Measurements from ENCODE around the gene MBTPS1. TPM values are rescaled to one million over a fixed set of nuclear protein-coding genes. Genes with fewer than 3 reads are reported as not detected.

MBTPS1 gene
- total and polyA plus RNA-seq, 10 of the 15 experiments (the other 5 are each of a cell fraction or from before 2014, with no cell fraction given): 1.3 to 43.9 (median 35.2) TPM

- no peak for TF ChIP-seq HSF1 (IDR thresholded peaks at IDR 0.05; ENCODE audit: low read depth, low read length)
- no peak for TF ChIP-seq E2F4 (IDR thresholded peaks at IDR 0.05; ENCODE audit: low read depth, low read length)
- no peak for TF ChIP-seq SKIL (IDR thresholded peaks at IDR 0.05; ENCODE audit: low read depth, poor library complexity, severe bottlenecking)
- no peak for TF ChIP-seq MYC (IDR thresholded peaks at IDR 0.05; ENCODE audit: insufficient read depth, insufficient read length, insufficient replicate concordance, low read length, severe bottlenecking)
- peak; percentile 48 to 55 (median 51); a peak in 5 of 6 replicates for TF ChIP-seq CTCF (IDR thresholded peaks at IDR 0.05 in 2 of 3, conservative IDR thresholded peaks at IDR 0.05 in 1 of 3; ENCODE audit: control insufficient read depth in 2 of 3, extremely low read depth in 1 of 3, insufficient read depth in 1 of 3, low read depth in 3 of 3, low read length in 3 of 3)
- TF ChIP-seq RUNX3 (IDR thresholded peaks at IDR 0.05; ENCODE audit: low read length): peak; percentile 96
- TF ChIP-seq YY1 (IDR thresholded peaks at IDR 0.05; ENCODE audit: low read depth, low read length): peak; percentile 22; the same call in 1 of the 2 replicates
- peak; percentile 44; the same call in 1 of the 2 replicates for TF ChIP-seq RELB (IDR thresholded peaks at IDR 0.05; ENCODE audit: low read depth)
- no peak for TF ChIP-seq SIX5 (IDR thresholded peaks at IDR 0.05; ENCODE audit: low read depth, low read length, severe bottlenecking)
- peak; percentile 7; the same call in 1 of the 2 replicates for TF ChIP-seq BCL11A (IDR thresholded peaks at IDR 0.05; ENCODE audit: low read depth, low read length)
- no peak for TF ChIP-seq ATF3 (IDR thresholded peaks at IDR 0.05; ENCODE audit: borderline replicate concordance, extremely low read depth, low read depth, low read length)
- TF ChIP-seq CHD4 (IDR thresholded peaks at IDR 0.05): no peak
- no peak for TF ChIP-seq EGR1 (IDR thresholded peaks at IDR 0.05; ENCODE audit: borderline replicate concordance in 1 of 2, low read depth in 2 of 2, low read length in 2 of 2)
- TF ChIP-seq MEF2A (IDR thresholded peaks at IDR 0.05; ENCODE audit: insufficient read depth, low read depth, low read length): 0 out of 2 replicates have a peak, but pooled peaks have one; percentile 18
Observed at GRCh38 chr16:84088695-84089395, 27.9 kb downstream of the MBTPS1 start (continued).

All from GM12878 (cell line).